ENCODE data around the gene ZFP69.
"Not testable (repeated sequence)": the region's sequence is repeated elsewhere in the genome, so short reads cannot be mapped to it uniquely, and the experiment has no call there.

The ZFP69 gene

GRCh38 chr1:40476924-40477677 is at the start of gene ZFP69:
TSS of gene ZFP69 (plus strand) at chr1:40477290. CDS start at chr1:40479362, 2,072 bp downstream.
- DNase-seq (ENCODE audit: low read depth) = peak; percentile 72

GRCh38 chr1:40431385-40431784 is 45.7 kb upstream of the ZFP69 start:
- no peak for DNase-seq (ENCODE audit: low read depth)

GRCh38 chr1:40432644-40433390 is 44.3 kb upstream of the ZFP69 start:
- no peak for DNase-seq (ENCODE audit: low read depth)

- DNase-seq (ENCODE audit: low read depth) = peak; percentile 54
Measured at GRCh38 chr1:40435471-40435870, 41.6 kb upstream of the ZFP69 start.

GRCh38 chr1:40435876-40436275 is 41.2 kb upstream of the ZFP69 start:
- DNase-seq (ENCODE audit: low read depth) = no peak

GRCh38 chr1:40438391-40439015 is 38.6 kb upstream of the ZFP69 start:
- DNase-seq (ENCODE audit: low read depth) = peak; percentile 36

- DNase-seq (ENCODE audit: low read depth) = no peak
Measured at GRCh38 chr1:40439247-40439646, 37.8 kb upstream of the ZFP69 start.

- peak; percentile 92 for DNase-seq (ENCODE audit: low read depth)
Measured at GRCh38 chr1:40449684-40450494, 27.2 kb upstream of the ZFP69 start, which contains the start of gene ZFP69B. TSS of gene ZFP69B (plus strand) at chr1:40450476. CDS start at chr1:40450962, 486 bp downstream.

GRCh38 chr1:40450495-40451237 is 26.4 kb upstream of the ZFP69 start:
- peak; percentile 88 for DNase-seq (ENCODE audit: low read depth)

- no peak for DNase-seq (ENCODE audit: low read depth)
Measured at GRCh38 chr1:40451238-40451585, 25.9 kb upstream of the ZFP69 start.

- DNase-seq (ENCODE audit: low read depth) = no peak
Measured at GRCh38 chr1:40454873-40455272, 22.2 kb upstream of the ZFP69 start.

- peak; percentile 7 for DNase-seq (ENCODE audit: low read depth)
Measured at GRCh38 chr1:40462956-40463590, 14.0 kb upstream of the ZFP69 start.

- no peak for DNase-seq (ENCODE audit: low read depth)
Measured at GRCh38 chr1:40469327-40469726, 7.8 kb upstream of the ZFP69 start.

- no peak for DNase-seq (ENCODE audit: low read depth)
Measured at GRCh38 chr1:40475268-40475667, 1.8 kb upstream of the ZFP69 start.

- peak; percentile 39 for DNase-seq (ENCODE audit: low read depth)
Measured at GRCh38 chr1:40477678-40478053, 576 bp downstream of the ZFP69 start.

GRCh38 chr1:40478276-40478675 is 1.2 kb downstream of the ZFP69 start:
- no peak for DNase-seq (ENCODE audit: low read depth)

GRCh38 chr1:40479156-40479555 is 2.1 kb downstream of the ZFP69 start:
- no peak for DNase-seq (ENCODE audit: low read depth)

- DNase-seq (ENCODE audit: low read depth) = no peak
Measured at GRCh38 chr1:40495315-40495903, 18.3 kb downstream of the ZFP69 start.

GRCh38 chr1:40502651-40503050 is 25.6 kb downstream of the ZFP69 start:
- not testable (repeated sequence) for DNase-seq (ENCODE audit: low read depth)

GRCh38 chr1:40507973-40508372 is 30.9 kb downstream of the ZFP69 start:
- DNase-seq (ENCODE audit: low read depth) = no peak
